Measurements from ENCODE around the gene LEMD1.
A peak's percentile ranks its signal among the peaks of the same experiment; 100 is the strongest.
"Not testable (repeated sequence)": the region's sequence is repeated elsewhere in the genome, so short reads cannot be mapped to it uniquely, and the experiment has no call there.

LEMD1 gene

GRCh38 chr1:205446828-205447227 is 25.0 kb upstream of the LEMD1 start:
- no peak for DNase-seq (ENCODE audit: low read depth)

- DNase-seq (ENCODE audit: low read depth) = no peak
These were observed 23.7 kb upstream of the LEMD1 start for GRCh38 chr1:205445646-205445935.

GRCh38 chr1:205444931-205445645 is 23.2 kb upstream of the LEMD1 start:
- no peak for DNase-seq (ENCODE audit: low read depth)

- DNase-seq (ENCODE audit: low read depth) = no peak
These were observed 22.6 kb upstream of the LEMD1 start for GRCh38 chr1:205444300-205444930.

- DNase-seq (ENCODE audit: low read depth) = no peak
These were observed 21.9 kb upstream of the LEMD1 start for GRCh38 chr1:205443585-205444299.

GRCh38 chr1:205442051-205442725 is 20.3 kb upstream of the LEMD1 start:
- DNase-seq (ENCODE audit: low read depth) = no peak

GRCh38 chr1:205441716-205442050 is 19.8 kb upstream of the LEMD1 start:
- no peak for DNase-seq (ENCODE audit: low read depth)

- no peak for DNase-seq (ENCODE audit: low read depth)
These were observed 19.4 kb upstream of the LEMD1 start for GRCh38 chr1:205441318-205441633.

- peak; percentile 54 for DNase-seq (ENCODE audit: low read depth)
These were observed 18.8 kb upstream of the LEMD1 start for GRCh38 chr1:205440476-205441317.

GRCh38 chr1:205440121-205440475 is 18.2 kb upstream of the LEMD1 start:
- no peak for DNase-seq (ENCODE audit: low read depth)

- no peak for DNase-seq (ENCODE audit: low read depth)
These were observed 16.6 kb upstream of the LEMD1 start for GRCh38 chr1:205438213-205439158.

GRCh38 chr1:205437570-205437969 is 15.7 kb upstream of the LEMD1 start:
- DNase-seq (ENCODE audit: low read depth) = no peak

GRCh38 chr1:205436776-205437410 is 15.0 kb upstream of the LEMD1 start:
- no peak for DNase-seq (ENCODE audit: low read depth)

- no peak for DNase-seq (ENCODE audit: low read depth)
These were observed 14.0 kb upstream of the LEMD1 start for GRCh38 chr1:205435578-205436573.

GRCh38 chr1:205434738-205435137 is 12.9 kb upstream of the LEMD1 start:
- no peak for DNase-seq (ENCODE audit: low read depth)

GRCh38 chr1:205432692-205433091 is 10.8 kb upstream of the LEMD1 start:
- DNase-seq (ENCODE audit: low read depth) = not testable (repeated sequence)

- no peak for DNase-seq (ENCODE audit: low read depth)
These were observed 10.3 kb upstream of the LEMD1 start for GRCh38 chr1:205432116-205432515.

GRCh38 chr1:205430696-205431305 is 8.9 kb upstream of the LEMD1 start:
- DNase-seq (ENCODE audit: low read depth) = peak; percentile 22

Measured in activated T-helper 9 cell treated with anti-CD3 and anti-CD28 coated beads, Interleukin-2, amount 50 U/mL, for 16 hours (primary cell).